Activated CD8-positive, alpha-beta memory T cell treated with anti-CD3 and anti-CD28 coated beads for 1 hour (primary cell): ENCODE data around the gene ANKRD33B.
"Not testable (repeated sequence)": the region's sequence is repeated elsewhere in the genome, so short reads cannot be mapped to it uniquely, and the experiment has no call there.

Experiments used
- DNase-seq, 2 donors: peaks; one replicate each; pipeline ENCODE4 v3.0.0-alpha.2; 2020; ENCODE audit warnings: low read depth in 1 of 2; ENCODE audit errors: extremely low read depth in 1 of 2

The ANKRD33B gene

DNA sequence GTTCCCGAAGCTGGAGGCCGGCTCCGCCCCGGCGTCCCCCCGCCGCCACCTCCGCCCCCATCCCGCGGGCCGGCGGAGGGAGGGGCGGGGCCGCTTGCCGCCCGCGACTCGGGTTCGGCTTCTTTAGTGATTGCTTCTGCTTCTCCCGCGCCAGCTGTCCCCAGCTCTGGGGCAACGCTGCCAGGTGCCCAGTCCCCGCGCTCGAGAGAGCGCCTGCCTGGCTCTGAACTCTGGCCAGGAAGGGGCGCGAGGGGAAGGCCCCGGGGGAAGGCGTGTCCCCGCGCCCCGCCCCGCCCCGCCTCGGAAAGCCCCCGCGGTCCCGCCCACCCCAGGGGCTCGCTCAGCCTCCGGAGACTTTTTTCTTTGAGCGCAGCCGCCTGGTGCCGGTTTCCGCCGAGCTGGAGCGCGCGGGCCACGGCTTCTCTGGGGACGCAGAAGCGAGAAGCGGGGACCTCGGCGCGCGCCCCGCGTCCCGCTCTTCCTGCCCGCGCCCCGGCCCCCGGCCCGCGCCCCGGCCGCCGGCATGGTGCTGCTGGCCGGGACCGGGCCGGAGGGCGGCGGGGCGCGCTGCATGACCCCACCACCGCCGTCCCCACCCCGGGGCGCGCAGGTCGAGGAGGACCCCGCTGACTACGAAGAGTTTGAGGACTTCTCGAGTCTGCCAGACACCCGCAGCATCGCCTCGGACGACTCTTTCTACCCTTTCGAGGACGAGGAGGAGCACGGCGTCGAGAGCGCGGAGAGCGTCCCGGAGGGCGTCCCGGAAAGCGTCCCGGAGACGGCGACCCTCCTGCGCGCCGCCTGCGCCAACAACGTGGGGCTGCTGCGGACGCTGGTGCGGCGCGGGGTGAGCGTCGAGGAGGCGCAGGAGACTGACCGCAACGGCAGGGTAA, at the start of gene ANKRD33B:
Gene ANKRD33B (plus strand): TSS at position 126 of the 893 bp plus-strand sequence. CDS start 398 bp downstream, at position 524.
- peak; percentile 32 to 68 for DNase-seq

DNA sequence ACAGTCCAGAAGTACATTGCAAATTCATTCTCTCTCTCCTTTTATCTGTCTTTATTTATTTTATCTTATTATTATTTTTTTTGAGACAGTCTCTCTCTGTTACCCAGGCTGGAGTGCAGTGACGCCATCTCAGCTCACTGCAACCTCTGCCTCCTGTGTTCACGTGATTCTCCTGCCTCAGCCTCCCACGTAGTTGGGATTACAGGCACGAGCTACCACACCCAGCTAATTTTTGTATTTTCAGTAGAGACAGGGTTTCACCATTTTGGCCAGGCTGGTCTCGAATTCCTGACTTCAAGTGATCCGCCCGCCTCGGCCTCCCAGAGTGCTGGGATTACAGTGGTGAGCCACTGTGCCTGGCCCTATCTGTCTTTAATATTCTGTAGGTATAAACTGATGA, 49.3 kb upstream of the ANKRD33B start:
- DNase-seq, result not testable (repeated sequence)

DNA sequence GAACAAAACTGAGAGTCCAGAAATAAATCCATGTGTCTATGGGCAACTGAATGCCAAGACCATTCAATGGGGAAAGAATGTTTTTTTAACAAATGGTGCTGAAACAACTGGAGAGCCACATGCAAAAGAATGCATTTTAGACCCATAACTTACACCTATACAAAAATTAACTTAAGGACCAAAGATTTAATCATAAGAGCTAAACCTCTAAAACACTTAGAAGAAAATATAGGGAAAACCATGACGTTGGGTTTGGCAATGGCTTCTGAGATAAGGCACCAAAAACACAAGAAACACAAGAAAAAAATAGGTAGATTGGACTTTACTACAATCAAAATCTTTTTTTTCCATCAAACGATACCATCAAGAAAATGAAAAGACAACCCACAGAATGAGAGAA, 48.4 kb upstream of the ANKRD33B start:
- DNase-seq, result no peak

DNA sequence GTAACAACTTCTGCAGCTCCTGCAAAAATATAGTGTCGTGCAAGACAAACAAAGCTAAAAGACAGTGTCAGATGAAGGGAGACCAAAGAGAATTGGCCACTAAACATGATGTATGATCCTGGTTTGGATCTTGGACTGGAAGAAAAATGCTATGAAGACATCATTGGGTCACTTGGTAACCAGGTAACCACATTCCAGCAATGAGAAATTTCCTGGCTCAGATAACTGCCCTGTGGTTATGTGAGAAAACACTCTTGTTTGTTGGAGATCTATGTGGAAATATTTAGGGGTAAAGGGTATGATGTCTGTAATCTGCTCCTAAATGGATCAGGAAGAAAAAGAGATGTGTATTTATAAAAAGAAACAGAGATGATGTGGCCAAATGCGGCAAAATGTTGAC, 45.5 kb upstream of the ANKRD33B start:
- DNase-seq, result no peak

DNA sequence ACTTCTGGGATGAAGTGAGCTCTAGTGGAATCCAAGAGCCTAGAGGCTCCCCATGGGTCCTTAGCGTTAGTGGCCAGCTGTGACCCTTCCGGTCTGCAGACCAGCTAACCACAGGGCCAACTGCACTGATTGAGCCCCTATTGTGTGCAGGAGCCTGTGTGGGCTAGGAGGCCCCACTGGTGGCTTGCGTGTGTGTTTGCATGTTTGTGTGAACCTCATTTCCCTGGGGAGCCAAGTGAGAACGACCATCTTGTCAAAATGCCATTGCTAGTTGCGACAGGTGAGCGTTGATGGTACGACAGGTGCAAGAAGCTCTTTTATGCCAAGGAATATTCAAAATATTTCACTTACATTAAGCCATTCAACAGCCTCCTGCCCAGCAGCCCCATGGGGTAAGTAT, 44.1 kb upstream of the ANKRD33B start:
- no peak for DNase-seq

DNA sequence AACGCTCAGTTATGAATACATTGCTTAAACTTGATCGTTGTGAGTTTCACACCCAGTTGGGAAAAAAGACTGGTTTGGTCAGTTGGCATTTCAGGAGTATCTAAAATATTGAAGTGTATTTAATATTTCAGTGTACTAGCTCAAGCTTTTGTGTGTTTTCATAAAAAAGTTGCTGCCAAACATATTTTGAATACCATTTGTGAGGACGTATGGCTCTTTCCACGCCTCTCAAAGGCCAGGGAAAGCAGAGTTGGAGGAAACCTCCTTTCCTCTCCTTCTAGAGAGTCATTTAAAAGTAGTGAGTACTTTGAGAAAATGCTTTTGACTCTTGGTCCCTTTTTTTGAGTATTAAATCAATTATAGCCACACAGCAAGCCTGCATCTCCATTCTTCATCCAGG, 43.2 kb upstream of the ANKRD33B start:
- no peak for DNase-seq

DNA sequence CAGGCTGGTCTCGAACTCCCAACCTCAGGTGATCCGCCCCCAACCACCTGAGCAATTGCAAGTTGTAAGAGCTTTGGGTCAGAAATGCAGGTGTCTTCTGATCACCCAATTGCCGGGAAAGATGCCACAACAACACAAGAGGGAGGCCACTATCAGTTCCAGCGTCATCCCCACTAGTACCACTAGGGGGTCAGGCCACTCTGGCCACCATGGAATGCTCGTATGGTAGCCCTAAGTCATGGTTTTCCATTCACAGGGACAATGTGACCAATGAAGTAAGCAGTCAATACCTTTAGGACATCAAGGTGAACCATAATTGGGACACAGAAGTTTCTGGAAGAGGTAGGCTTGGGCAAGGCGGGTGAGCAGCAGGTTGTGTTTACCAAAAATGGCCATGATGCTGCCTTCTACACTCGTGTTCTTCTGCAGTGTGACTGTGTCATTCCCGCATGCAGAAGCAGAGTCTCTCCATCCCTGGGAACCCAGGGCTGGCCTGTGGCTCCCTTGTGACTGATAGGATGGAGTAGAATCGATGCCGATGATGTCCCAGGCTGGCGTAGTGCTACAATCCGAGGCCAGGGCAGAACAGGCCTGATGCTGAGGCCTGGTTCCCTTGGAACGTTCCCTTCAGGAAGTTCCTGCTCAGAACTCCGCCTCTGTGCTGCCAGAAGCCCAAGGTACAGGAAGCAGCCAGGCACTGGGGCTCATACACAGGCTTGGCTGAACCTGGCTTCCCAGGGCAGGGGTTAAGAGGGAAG, 42.2 kb upstream of the ANKRD33B start:
- DNase-seq, result no peak

DNA sequence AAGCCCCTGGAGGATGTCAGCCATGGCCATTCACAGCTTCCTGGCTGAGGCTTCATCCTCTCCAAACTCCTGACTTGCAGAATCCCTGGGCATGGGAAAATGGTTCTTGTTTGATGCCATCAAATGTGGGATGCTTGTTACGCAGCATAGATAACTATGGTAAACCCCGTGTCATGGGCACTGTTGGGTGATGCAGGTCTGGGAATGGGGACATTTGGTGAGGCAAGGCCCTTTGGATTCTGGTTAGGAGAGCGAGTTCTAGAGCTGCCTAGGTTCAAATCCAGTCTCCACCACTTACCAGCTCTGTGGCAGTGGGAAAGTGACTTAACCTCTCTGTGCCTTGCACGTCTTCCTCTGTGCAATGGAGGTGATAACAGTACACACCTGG, 41.7 kb upstream of the ANKRD33B start:
- no peak for DNase-seq

DNA sequence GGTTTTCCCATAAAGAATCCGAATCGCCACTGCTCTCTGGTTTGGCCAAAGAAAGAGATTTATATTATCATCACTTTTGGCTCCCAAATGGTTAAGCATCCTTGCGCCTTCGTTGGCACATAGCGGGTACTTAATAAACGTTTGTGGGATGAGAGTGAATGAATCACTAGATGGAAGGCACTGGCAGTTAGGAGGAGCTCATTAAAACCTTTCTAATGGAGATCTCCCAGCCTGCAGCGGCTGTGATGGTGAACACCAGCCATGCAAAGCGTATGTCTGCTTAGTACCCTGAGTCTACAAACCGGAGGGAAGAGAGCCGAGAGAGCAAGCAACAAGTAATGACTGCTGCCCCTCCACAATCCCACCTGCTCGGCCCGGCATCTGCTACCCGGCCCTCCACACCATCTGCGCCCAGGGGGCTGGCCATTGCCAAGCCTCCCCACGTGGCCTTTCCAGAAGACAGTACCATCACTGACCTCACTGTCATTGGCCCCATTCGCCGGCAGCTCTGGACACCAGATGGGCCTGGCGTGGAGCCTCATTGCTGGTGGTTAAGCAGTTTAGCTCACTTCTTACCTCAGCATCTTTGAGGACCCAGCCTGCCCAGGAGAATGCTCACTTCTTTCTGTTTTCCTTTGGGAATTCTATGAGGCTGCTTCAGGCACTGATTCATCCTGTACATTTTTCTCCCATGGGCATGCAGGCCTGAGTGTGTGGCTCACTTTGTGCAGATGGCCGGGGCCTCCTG, 39.3 kb upstream of the ANKRD33B start:
- DNase-seq, result no peak

DNA sequence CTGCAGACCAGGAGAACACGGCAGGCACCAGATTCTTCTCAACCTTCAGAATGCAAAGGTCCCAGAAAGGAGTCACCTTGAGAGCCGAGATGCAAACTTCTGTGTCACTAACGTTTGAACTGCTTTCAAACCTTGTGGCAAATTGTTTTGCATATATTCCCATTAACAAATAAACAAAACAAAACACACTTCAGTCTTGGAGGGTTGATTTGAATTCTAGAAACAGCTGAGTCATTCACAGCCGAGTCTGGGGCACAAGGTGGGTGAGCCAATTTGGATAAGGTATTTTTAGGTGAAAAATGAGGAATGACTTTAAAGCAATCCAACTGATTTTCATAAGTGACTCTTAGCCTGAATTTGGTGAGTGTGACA, 38.8 kb upstream of the ANKRD33B start:
- DNase-seq, result no peak

DNA sequence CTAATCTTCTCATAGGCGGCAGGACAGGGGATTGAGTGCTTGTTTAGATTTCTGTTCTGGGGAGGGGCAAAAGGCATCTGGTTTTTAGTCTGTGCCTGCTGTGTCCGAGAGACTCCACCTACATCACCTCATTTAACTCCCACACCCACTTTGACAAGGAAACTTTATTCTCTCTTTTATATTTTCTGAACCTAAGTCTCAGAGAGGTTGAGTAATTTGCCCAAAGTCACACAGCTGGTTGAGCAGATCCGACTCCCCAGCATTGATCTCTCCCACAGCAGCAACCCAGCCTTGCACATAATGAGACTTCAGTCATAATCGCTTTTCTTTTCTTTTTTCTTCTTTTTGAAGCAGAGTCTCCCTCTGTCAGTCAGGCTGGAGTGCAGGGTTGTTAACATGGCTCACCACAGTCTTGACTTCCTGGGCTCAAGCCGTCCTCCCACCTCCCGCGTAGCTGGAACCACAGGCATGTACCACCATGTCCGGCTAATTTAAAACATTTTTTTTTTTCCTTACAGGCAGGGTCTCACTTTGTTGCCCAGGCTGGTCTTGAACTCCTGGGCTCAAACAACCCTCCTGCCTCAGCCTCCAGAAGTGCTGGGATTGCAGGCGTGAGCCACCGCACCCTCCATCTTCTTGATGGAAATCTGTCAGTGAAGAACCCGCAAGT, 36.5 kb upstream of the ANKRD33B start:
- no peak for DNase-seq

DNA sequence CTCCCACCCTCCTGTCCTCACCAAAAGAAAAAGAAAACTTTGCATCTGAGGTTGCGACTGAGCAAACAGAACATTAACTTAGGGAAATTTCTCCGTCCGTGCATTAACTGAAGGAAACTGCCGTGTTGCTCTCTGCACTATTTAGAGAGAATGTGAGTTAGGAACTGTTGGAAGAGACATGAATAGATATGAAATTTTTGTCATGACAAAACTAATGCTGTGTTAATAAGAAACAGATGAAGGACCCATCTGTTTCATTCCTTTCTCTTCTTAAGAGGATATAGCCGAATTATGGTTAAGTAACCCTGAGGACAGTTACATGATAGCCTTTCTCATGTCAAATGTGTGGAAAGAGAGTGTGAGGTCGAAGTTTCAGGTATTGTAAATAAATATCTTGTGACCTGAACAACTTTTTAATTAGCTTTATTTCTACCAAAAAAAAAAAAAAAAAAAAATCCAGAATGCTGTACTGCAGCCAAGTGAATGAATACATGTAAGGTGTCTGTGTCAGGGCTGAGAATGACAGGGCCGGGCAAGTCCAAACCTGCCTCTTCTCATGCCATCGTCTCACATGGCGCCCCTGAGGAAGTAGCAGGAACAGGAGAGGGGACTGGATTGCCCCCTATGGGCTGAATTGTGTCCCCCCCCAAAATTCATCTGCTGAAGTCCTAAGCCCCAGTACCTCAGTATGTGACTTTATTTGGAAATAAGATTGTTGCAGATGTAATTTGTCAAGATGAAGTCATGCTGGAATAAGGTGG, 35.6 kb upstream of the ANKRD33B start:
- DNase-seq, result no peak

DNA sequence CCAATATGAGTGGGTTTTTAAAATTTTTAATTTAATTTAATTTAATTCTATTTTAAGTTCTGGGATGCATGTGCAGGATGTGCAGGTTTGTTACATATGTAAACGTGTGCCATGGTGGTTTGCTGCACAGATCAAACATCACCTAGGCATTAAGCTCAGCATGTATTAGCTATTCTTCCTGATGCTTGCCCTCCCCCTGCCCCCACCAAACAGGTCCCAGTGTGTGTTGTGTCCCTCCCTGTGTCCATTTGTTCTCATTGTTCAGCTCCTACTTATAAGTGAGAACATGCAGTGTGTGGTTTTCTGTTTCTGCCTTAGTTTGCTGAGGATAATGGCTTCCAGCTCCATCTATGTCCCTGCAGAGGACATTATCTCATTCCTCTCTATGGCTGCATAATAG, 35.0 kb upstream of the ANKRD33B start:
- DNase-seq, result no peak

DNA sequence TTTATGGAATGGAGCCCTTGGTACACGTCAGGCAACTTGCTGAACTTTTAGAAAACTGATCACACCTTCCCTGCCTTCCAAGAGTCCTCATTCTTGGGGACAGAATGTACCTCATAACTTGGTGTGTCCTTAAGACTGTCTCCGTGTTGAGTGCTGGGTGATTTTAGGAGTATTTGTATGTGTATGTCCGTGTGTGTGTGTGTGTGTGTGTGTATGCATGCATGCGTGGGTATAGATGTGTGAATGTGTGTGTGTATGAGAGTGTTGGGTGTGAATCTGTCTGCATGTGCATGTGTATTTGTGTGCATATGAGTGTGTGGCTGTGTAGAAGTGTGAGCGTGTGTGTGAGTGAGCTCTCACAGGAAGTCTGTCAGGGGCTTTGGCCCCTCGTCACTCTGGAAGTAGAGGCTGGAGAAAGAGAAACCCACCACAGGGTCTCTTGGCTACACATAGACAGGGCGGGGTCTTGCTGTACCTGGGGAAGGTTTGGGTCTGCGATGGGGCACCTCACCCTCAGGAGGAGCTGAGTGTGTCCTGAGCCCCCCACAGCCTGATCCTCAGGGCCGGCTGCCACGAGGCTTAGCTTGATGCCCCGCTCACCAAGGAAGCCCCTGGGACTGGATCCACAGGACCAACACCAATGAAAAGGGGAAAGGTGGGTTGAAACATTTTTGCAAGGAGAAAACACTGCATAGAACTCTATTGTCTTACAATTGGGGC, 33.1 kb upstream of the ANKRD33B start:
- no peak for DNase-seq

DNA sequence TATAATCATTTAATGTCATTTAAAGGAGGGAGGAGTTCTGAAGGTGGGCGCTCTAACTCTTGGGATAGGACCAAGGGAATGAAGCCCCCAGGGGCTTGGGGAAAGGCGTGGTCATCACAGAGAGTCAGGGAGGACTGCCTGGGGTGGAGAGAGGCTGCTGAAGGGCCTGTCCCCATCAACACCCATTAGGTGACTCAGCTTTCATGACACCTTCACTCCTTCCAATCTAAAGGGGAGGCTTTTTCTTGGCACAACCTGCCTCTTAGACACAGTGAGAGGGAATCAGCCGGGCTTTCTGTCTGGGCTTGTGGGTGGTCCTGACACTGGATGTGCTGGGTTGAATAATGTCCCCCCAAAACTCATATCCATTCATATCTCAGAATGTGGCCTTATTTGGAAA, 31.4 kb upstream of the ANKRD33B start:
- DNase-seq, result no peak

DNA sequence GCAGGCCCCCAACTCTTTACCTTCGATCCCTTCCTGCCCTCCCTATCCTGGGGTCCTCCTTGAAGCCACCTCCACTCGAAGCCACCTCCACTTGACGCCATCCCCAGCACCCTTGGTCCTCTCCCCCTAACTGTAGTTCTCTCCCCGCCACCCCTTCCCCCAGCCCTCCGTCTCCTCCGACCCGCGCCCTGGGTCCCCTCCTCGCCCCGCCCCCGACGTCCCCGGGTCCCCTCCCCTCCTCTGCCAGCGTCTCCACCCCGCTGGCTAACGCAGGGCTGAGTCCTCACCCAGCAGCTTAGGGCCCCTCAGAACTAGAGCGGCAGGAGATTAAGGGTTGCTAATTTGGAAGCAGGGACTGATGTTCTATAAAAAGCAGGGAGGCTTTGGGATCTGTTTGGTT, 30.6 kb upstream of the ANKRD33B start:
- no peak for DNase-seq

DNA sequence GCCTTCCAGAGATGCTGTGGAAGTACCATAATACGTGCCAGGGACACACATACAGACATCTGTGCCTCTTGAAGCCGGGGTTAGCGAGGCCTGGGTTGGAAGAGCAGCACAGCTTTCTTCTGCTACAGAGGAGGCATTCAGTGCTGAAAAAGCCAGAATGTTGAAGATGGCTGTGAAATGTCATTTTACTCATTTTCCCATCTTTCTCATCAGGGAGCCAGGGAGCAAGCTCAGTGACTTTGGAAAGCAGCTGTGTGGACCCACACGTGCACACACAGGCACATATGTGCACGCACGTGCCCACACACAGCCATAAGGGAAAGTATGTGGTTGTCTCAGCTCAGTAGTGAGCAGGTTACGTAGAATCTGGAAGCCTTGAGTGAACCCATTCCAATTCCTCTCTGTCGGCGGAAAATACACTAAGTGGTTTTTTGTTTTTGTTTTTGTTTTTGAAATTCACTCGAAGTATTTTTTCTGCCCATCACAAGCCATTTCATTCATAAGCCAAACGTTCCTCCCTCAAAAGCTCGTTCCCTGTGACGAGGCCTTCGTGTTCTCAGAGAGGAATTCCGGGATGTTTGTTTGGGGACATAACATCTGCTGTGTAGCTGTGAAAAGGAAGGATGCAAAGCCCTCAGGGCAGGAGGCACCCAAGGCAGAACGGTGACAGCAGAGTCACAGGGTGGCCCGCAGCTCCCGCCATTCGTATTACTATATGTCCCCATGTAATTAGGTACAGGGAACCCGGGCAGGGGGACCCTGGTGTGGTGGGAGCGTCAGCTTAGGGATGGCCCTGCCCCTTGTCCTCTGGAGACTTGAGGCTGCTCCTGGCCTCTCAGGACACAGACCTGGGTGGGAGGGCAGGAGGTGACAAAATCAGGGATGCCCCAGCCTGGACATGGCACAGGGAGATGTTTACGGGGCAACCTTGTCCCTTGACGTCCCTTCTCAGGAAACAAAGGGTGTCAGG, 29.0 kb upstream of the ANKRD33B start:
- DNase-seq, result no peak

DNA sequence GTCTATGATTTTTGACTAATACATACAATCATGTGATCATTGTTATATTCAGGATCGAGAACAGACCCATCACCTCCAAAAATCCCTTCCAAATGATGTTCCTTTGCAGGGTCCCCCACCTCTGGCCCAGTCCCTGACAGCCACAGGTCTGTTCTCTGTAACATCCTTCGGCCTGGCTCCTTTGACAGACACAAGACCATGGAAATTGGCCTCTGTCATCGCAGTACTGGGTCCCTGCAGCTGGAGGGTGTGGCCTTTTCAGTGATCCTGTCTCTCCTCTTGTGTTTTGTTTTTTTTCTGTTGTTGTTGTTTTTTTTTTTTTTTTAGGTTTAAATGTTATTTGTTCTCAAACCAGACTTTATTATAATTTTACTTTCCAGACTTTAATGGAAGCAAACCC, 27.4 kb upstream of the ANKRD33B start:
- DNase-seq, result no peak
